Keratinocyte (primary cell): ENCODE measurements around the gene SCGB1A1.

Source experiments
- EZH2 ChIP-seq: IDR thresholded peaks from one replicate; pipeline ENCODE4 v1.6.1; 2012; ENCODE audit warnings: inconsistent platforms, mild to moderate bottlenecking, low read length, moderate library complexity
- TF ChIP-seq, protein P1 (sequence below), 3 experiments: IDR thresholded peaks in 1 of 3; conservative IDR thresholded peaks in 1 of 3; optimal IDR thresholded peaks in 1 of 3; 2 replicates in 2 of 3; 3 replicates in 1 of 3; pipeline versions ENCODE3 to v1.5.1; 2011; ENCODE audit warnings: low read length in 3 of 3, mild to moderate bottlenecking in 3 of 3, moderate library complexity in 2 of 3, control low read depth in 1 of 3, inconsistent platforms in 1 of 3; ENCODE audit not compliant: insufficient read depth in 2 of 3; ENCODE audit errors: extremely low read depth in 1 of 3

DNA sequence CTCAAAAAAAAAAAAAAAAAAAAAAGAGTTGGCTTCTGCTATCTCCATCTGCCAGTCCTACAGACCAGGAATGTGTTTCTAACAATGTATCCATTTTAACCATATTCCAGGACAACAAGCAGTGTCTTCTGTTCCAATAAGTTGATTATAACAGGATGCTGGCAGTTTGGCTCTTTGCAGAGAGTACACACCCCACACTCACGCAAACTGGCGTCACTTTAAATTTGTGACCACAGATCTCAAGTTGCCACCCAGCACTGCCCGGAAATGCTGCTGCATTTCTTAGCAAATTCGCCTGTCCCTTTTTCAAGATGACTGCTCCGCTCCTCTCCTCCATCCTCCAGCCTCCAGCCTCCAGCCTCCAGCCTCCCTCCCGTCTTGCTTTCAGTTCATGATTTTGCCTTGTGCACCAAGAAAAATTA is 44.3 kb downstream of the SCGB1A1 start:
- TF ChIP-seq, protein P1, sequence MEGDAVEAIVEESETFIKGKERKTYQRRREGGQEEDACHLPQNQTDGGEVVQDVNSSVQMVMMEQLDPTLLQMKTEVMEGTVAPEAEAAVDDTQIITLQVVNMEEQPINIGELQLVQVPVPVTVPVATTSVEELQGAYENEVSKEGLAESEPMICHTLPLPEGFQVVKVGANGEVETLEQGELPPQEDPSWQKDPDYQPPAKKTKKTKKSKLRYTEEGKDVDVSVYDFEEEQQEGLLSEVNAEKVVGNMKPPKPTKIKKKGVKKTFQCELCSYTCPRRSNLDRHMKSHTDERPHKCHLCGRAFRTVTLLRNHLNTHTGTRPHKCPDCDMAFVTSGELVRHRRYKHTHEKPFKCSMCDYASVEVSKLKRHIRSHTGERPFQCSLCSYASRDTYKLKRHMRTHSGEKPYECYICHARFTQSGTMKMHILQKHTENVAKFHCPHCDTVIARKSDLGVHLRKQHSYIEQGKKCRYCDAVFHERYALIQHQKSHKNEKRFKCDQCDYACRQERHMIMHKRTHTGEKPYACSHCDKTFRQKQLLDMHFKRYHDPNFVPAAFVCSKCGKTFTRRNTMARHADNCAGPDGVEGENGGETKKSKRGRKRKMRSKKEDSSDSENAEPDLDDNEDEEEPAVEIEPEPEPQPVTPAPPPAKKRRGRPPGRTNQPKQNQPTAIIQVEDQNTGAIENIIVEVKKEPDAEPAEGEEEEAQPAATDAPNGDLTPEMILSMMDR (optimal IDR thresholded peaks at IDR 0.05 in 1 of 3, IDR thresholded peaks at IDR 0.05 in 1 of 3, conservative IDR thresholded peaks at IDR 0.05 in 1 of 3; ENCODE audit: extremely low read depth in 1 of 3, insufficient read depth in 2 of 3, low read length in 3 of 3), result no peak
- TF ChIP-seq EZH2, result no peak
